Measurements from ENCODE around the gene RNF17.

The RNF17 gene

DNA sequence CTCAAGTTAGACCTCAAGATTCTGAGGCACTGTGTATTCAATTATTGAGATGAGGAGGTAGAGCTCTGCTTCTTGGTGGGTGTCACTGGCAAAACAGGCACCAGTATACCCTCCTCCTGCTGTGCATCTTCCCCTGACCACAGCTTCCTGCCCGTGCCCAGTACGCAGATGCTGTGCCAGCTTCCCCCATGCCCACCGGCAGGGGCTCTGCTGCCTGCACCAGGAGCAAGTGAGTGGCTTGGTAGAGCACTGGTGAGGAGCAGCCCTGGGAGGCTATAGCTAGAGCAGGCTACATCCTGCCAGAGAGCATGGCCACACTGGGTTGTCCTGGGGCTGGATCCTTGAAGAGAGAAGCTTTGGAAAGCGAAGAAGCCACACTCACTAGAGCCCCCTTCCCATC, 21.0 kb upstream of the RNF17 start:
- Histone ChIP-seq H3K4me1 (ENCODE audit: control insufficient read depth, insufficient read depth, low read length) (peaks cover 16% of the 10 kb centered on the region), H3K27me3 (ENCODE audit: control insufficient read depth, insufficient read depth, low read length, poor library complexity, severe bottlenecking) (peaks cover 53% of the 10 kb centered on the region), H3K27ac (ENCODE audit: insufficient read depth, low read depth, low read length, poor library complexity, severe bottlenecking) (no peak overlapping the region), H3K9me3 (ENCODE audit: control insufficient read depth, low read length) (no peaks in the 10 kb centered on the region), H3K4me3 (ENCODE audit: insufficient read depth, low read depth, low read length) (no peak overlapping the region), H3K36me3 (ENCODE audit: control insufficient read depth, insufficient read depth, low read length) (no peaks in the 10 kb centered on the region)
- WGBS, 2 experiments = 91 to 95% methylated on average over 4 of the region's 4 CpGs

DNA sequence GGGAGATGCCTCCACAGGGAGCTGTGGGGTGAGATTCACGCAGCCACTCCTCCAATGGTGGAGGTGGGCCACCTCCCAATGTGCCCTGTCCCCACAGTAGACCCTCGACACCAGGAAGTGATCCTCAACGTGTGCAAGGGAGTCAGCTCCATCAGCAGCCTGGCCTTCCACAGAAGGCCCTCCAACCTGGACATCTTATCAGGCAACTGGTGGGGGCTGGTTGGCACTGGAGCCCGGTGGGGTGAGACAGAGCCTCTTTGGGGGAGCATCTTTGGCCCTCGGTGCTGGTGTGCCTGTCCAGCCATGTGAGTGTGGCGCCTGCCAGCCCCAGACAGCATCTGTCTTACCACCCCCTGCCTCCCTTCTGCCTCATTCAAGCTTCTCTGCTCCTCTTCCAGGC, 19.7 kb upstream of the RNF17 start:
- 90 to 91% methylated on average over 6 of the region's 6 CpGs for WGBS, 2 experiments
- Histone ChIP-seq H3K27ac (ENCODE audit: insufficient read depth, low read depth, low read length, poor library complexity, severe bottlenecking) (no peak overlapping the region), H3K9me3 (ENCODE audit: control insufficient read depth, low read length) (no peaks in the 10 kb centered on the region), H3K27me3 (ENCODE audit: control insufficient read depth, insufficient read depth, low read length, poor library complexity, severe bottlenecking) (peaks cover 65% of the 10 kb centered on the region), H3K4me1 (ENCODE audit: control insufficient read depth, insufficient read depth, low read length) (peaks cover 16% of the 10 kb centered on the region), H3K4me3 (ENCODE audit: insufficient read depth, low read depth, low read length) (no peak overlapping the region), H3K36me3 (ENCODE audit: control insufficient read depth, insufficient read depth, low read length) (no peaks in the 10 kb centered on the region)

DNA sequence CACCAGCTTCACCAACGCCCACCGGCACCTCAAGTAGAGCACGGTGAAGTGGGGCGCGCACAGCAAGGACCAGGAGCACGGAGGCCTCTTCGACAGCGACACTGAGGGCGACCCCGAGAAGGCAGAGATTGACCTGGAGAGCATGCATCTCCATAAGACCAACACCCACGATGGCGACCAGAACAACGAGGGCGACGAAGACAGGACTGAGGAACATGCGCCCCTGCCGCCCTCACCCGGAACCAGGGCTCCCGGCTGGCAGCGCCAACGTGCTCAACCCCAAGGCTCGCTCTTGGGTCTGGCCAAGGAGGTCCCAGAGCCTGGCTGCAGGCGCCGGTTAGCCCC, 18.5 kb upstream of the RNF17 start:
- H3K36me3 ChIP-seq (ENCODE audit: control insufficient read depth, insufficient read depth, low read length) = no peaks in the 10 kb centered on the region
- H3K9me3 ChIP-seq (ENCODE audit: control insufficient read depth, low read length) = no peaks in the 10 kb centered on the region
- no peak overlapping the region for H3K27ac ChIP-seq (ENCODE audit: insufficient read depth, low read depth, low read length, poor library complexity, severe bottlenecking)
- H3K27me3 ChIP-seq (ENCODE audit: control insufficient read depth, insufficient read depth, low read length, poor library complexity, severe bottlenecking) = peaks cover 77% of the 10 kb centered on the region
- 77 to 78% methylated on average over 24 of the region's 24 CpGs for WGBS, 2 experiments
- no peak overlapping the region for H3K4me3 ChIP-seq (ENCODE audit: insufficient read depth, low read depth, low read length)
- peaks cover 16% of the 10 kb centered on the region for H3K4me1 ChIP-seq (ENCODE audit: control insufficient read depth, insufficient read depth, low read length)

DNA sequence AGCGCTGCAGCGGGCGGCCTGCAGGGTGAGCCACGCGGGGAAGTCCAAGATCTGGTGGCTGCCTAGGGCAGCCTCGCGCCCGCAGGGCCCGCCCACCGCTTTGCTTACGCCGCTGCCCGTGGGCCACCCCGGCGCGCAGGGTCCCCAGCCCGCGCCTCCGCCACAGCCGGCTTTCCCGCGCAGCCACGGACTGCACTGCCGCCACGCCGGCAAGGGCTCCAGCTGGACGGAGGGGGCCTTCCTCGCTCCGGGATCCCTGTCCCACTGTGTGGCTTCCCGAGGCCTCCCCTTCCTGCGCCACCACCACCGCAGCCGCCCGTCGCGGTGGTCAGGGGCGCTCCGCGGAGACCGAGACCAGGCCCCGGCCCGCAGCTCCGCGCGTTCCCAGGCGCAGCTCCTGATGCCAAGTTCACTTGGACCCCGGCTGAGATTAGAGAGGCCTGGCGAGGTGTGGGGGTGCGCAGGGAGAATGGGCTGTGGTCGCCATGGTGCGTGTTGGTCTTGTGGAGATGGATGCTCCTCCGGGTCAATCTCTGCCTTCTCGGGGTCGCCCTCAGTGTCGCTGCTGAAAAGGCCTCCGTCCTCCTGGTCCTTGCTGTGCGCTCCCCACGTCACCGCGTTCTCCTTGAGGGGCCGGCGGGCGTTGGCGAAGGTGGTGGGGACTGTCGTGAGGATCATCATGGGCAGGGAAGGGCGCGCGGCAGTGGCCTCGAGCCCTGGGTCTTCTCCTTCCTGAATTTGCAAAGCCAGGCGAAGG, 17.9 kb upstream of the RNF17 start:
- Histone ChIP-seq H3K36me3 (ENCODE audit: control insufficient read depth, insufficient read depth, low read length) (no peaks in the 10 kb centered on the region), H3K9me3 (ENCODE audit: control insufficient read depth, low read length) (no peaks in the 10 kb centered on the region), H3K27me3 (ENCODE audit: control insufficient read depth, insufficient read depth, low read length, poor library complexity, severe bottlenecking) (peaks cover 81% of the 10 kb centered on the region), H3K4me3 (ENCODE audit: insufficient read depth, low read depth, low read length) (peak overlapping the region; percentile 24), H3K4me1 (ENCODE audit: control insufficient read depth, insufficient read depth, low read length) (peaks cover 16% of the 10 kb centered on the region), H3K27ac (ENCODE audit: insufficient read depth, low read depth, low read length, poor library complexity, severe bottlenecking) (no peak overlapping the region)
- 9 to 10% methylated on average over 70 of the region's 70 CpGs for WGBS, 2 experiments

DNA sequence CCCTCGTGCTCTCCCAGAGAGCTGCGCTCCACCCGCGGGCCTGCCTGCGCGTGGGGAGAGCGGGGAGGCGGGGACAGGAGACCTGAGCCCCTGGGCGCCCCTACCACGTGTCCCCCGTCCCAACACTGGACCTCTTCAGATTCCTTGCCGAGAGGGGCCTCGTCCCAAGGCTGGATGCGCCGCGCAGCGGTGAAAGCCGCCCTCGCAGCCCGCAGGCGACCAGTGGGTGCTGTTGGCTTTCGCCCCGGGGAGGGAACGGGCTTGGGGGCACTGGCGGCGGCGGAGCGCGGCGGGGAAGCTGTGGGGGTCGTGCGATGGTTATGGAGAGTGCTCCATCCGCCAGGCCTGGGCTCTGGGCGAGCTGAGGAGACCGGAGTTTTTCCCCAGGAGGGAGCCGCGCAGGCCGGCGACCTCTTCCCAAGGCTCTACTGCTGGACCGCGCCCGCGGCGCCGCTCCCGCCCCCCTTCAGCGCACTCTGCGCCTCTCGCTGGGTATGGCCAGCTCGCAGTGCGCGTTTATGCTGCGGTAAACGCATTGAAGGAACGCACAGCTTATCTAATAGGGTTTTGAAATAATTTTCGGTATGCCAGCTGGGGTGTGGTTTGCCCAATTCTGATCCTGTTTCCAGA, 17.2 kb upstream of the RNF17 start:
- H3K4me3 ChIP-seq (ENCODE audit: insufficient read depth, low read depth, low read length) = peak overlapping the region; percentile 24
- WGBS, 2 experiments = 1% methylated on average over 56 of the region's 56 CpGs
- H3K27me3 ChIP-seq (ENCODE audit: control insufficient read depth, insufficient read depth, low read length, poor library complexity, severe bottlenecking) = peaks cover 81% of the 10 kb centered on the region
- H3K4me1 ChIP-seq (ENCODE audit: control insufficient read depth, insufficient read depth, low read length) = peaks cover 14% of the 10 kb centered on the region
- H3K27ac ChIP-seq (ENCODE audit: insufficient read depth, low read depth, low read length, poor library complexity, severe bottlenecking) = no peak overlapping the region
- no peaks in the 10 kb centered on the region for H3K36me3 ChIP-seq (ENCODE audit: control insufficient read depth, insufficient read depth, low read length)
- no peaks in the 10 kb centered on the region for H3K9me3 ChIP-seq (ENCODE audit: control insufficient read depth, low read length)

DNA sequence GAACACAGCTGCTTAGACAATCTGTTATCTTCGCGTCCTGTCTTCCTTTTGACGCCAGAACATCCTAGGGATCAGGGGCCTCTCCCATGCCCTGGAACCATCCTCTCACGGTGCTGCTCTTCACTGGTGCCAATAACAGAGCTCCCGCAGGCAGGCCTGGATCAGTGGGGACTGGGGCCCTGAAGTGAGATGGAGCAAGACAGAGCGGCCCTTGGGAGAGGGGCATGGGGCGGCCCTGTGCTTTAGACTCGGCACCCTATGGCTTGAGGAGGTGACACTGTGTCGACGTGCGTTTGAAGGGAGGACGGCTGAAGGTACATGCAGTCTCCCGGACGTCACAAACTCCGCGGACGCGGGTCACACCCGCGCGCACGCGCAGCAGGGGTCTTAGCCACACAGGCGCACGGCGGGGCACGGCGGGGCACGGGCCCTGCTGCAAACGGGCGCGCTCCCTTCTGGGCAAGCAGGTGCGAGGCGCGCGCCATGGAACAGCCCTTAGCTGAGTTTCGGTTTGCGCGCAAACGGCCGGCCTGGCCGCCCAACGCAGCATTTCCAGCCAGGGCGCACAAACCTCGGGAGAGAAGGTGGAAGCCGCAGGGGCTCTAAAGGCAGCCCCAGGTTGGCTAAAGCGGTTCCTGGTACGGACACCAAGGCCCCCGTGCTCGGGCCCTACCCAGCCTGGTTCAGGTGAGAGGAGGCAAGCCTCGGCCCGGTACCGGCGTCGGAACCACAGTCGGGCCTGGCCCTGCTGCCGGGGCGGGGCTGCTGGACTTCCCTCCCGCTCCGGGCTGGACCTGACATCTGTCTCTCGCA, 16.5 kb upstream of the RNF17 start:
- peaks cover 81% of the 10 kb centered on the region for H3K27me3 ChIP-seq (ENCODE audit: control insufficient read depth, insufficient read depth, low read length, poor library complexity, severe bottlenecking)
- H3K4me1 ChIP-seq (ENCODE audit: control insufficient read depth, insufficient read depth, low read length) = peaks cover 9% of the 10 kb centered on the region
- peak overlapping the region; percentile 24 for H3K4me3 ChIP-seq (ENCODE audit: insufficient read depth, low read depth, low read length)
- H3K36me3 ChIP-seq (ENCODE audit: control insufficient read depth, insufficient read depth, low read length) = no peaks in the 10 kb centered on the region
- no peak overlapping the region for H3K27ac ChIP-seq (ENCODE audit: insufficient read depth, low read depth, low read length, poor library complexity, severe bottlenecking)
- 2% methylated on average over 61 of the region's 61 CpGs for WGBS, 2 experiments
- no peaks in the 10 kb centered on the region for H3K9me3 ChIP-seq (ENCODE audit: control insufficient read depth, low read length)

DNA sequence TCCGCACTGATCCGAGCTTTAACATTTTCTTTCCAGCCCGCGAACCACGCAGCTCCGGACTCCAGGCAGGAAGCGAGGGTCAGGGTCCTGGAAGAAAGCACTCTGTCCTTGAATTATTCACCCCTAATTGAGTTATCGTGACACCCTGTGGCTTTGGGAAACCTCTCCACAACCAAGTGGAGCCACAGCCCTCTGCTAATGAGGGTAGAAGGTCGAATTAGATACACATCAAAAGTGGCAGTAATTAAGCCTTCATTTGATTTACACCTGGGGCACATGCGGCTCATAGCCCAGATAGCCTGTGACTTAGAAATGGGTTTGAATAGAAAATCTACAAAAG, 15.9 kb upstream of the RNF17 start:
- Histone ChIP-seq H3K27me3 (ENCODE audit: control insufficient read depth, insufficient read depth, low read length, poor library complexity, severe bottlenecking) (peaks cover 78% of the 10 kb centered on the region), H3K4me3 (ENCODE audit: insufficient read depth, low read depth, low read length) (peak overlapping the region; percentile 24), H3K9me3 (ENCODE audit: control insufficient read depth, low read length) (no peaks in the 10 kb centered on the region), H3K36me3 (ENCODE audit: control insufficient read depth, insufficient read depth, low read length) (no peaks in the 10 kb centered on the region), H3K4me1 (ENCODE audit: control insufficient read depth, insufficient read depth, low read length) (peaks cover 6% of the 10 kb centered on the region), H3K27ac (ENCODE audit: insufficient read depth, low read depth, low read length, poor library complexity, severe bottlenecking) (no peak overlapping the region)
- 9 to 10% methylated on average over 10 of the region's 10 CpGs for WGBS, 2 experiments

DNA sequence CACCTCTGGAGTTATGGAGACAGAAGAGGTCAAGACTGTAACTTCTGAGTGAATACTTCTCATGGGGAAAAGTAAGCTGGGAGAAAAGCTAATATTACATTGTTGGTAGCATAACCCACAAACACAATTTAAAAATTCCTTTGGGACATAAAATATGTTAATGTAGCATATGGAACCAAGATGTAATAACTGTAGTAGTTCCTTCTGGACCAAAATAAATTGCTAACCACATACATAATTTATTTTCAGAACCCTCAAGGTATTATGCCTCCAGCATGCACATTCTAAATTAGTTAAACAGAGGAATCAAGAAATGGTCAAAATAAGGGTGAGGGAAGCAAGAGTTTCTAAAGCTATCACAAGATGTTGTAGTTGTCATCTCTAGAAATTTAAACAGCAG, 4.8 kb upstream of the RNF17 start:
- Histone ChIP-seq H3K9me3 (ENCODE audit: control insufficient read depth, low read length) (no peaks in the 10 kb centered on the region), H3K27me3 (ENCODE audit: control insufficient read depth, insufficient read depth, low read length, poor library complexity, severe bottlenecking) (no peaks in the 10 kb centered on the region), H3K4me3 (ENCODE audit: insufficient read depth, low read depth, low read length) (no peak overlapping the region), H3K27ac (ENCODE audit: insufficient read depth, low read depth, low read length, poor library complexity, severe bottlenecking) (no peak overlapping the region), H3K36me3 (ENCODE audit: control insufficient read depth, insufficient read depth, low read length) (no peaks in the 10 kb centered on the region), H3K4me1 (ENCODE audit: control insufficient read depth, insufficient read depth, low read length) (no peaks in the 10 kb centered on the region)

DNA sequence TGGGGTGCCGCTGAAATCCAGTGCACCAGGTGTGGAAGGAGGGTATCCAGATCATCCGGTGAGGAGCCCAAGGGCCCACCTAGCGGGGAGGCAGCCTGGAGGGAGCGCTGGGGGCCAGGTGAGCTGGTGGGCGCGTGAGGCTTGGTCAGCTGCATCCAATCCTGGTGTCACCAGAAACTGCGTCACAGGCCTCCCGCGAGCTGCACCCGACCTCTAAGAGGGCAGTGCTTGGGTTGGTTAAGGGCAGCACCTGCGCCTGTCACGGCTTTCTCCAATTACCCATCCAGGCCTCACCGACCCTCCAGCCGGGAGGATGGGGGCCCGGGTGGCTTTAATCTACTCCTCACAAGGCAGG, 284 bp downstream of the RNF17 start:
- no peaks in the 10 kb centered on the region for H3K9me3 ChIP-seq (ENCODE audit: control insufficient read depth, low read length)
- WGBS, 2 experiments = 96 to 97% methylated on average over 15 of the region's 15 CpGs
- H3K27ac ChIP-seq (ENCODE audit: insufficient read depth, low read depth, low read length, poor library complexity, severe bottlenecking) = no peak overlapping the region
- no peaks in the 10 kb centered on the region for H3K36me3 ChIP-seq (ENCODE audit: control insufficient read depth, insufficient read depth, low read length)
- H3K4me1 ChIP-seq (ENCODE audit: control insufficient read depth, insufficient read depth, low read length) = no peaks in the 10 kb centered on the region
- no peaks in the 10 kb centered on the region for H3K27me3 ChIP-seq (ENCODE audit: control insufficient read depth, insufficient read depth, low read length, poor library complexity, severe bottlenecking)
- no peak overlapping the region for H3K4me3 ChIP-seq (ENCODE audit: insufficient read depth, low read depth, low read length)

DNA sequence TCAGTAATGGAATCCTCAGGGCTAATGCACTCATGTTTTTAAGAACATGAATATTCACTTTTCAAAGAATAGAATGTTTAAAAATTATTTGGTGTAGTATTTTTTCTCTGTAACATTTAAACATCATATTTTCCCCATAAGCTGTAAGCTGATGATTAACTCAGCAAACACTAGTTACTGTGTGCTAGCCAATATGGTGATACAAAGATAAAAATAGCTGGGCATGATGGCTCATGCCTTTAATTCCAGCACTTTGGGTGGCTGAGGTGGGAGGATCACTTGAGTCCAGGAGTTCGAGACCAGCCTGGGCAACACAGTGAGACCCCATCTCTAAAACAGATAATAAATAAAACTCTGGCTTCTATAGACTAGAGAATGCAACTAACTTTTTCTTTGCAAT, 13.2 kb downstream of the RNF17 start:
- H3K36me3 ChIP-seq (ENCODE audit: control insufficient read depth, insufficient read depth, low read length) = no peaks in the 10 kb centered on the region
- H3K9me3 ChIP-seq (ENCODE audit: control insufficient read depth, low read length) = no peaks in the 10 kb centered on the region
- H3K27ac ChIP-seq (ENCODE audit: insufficient read depth, low read depth, low read length, poor library complexity, severe bottlenecking) = no peak overlapping the region
- no peak overlapping the region for H3K4me3 ChIP-seq (ENCODE audit: insufficient read depth, low read depth, low read length)
- no peaks in the 10 kb centered on the region for H3K4me1 ChIP-seq (ENCODE audit: control insufficient read depth, insufficient read depth, low read length)
- WGBS, 2 experiments = 84 to 91% methylated on average over 1 of the region's 1 CpG
- H3K27me3 ChIP-seq (ENCODE audit: control insufficient read depth, insufficient read depth, low read length, poor library complexity, severe bottlenecking) = no peaks in the 10 kb centered on the region

Measured in ectodermal cell (in vitro differentiated cells).